GM18861 (cell line): Measurements from ENCODE around the gene CALY.

ENCODE experiments used
- ATAC-seq: cut with Tn5 transposase; IDR thresholded peaks from one replicate; pipeline ENCODE4 v1.9.1; 2021; ENCODE audit not compliant: unreplicated experiment

The CALY gene

DNA sequence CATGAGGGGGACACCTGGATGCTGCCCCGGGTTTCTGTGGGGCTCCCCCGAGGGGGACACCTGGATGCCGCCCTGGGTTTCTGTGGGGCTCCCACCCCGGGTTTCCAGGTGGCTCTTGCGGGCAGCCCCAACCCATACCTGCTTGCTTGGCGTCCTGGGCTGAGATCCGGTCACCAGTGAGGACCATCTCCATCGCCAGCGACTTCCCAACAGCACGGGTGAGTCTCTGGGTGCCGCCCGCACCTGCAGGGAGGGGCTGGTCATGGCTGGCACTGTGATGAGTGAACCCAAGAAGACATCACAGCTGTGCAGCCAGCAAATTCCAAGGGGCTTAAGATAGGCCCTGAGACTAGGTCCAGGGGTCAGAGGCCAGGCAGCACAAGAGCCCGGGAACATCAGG is 30.1 kb upstream of the CALY start:
- no peak for ATAC-seq

DNA sequence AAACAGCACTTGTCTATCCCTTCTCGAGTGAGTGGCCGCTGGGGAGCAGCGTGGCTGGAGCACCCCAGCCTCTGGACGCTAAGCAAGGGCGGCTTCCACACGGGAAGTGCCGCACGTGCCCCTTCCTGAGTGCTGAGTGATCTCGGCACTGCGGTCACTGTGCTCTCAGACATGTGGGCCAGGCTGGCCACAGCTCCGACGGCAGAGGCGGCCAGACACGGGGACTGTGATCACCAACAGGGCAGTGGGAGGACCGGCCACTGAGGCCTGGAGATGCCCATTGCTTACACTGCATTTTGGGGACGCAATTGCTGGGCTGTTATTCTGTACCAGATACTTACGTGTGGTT is 29.4 kb upstream of the CALY start:
- ATAC-seq = no peak

DNA sequence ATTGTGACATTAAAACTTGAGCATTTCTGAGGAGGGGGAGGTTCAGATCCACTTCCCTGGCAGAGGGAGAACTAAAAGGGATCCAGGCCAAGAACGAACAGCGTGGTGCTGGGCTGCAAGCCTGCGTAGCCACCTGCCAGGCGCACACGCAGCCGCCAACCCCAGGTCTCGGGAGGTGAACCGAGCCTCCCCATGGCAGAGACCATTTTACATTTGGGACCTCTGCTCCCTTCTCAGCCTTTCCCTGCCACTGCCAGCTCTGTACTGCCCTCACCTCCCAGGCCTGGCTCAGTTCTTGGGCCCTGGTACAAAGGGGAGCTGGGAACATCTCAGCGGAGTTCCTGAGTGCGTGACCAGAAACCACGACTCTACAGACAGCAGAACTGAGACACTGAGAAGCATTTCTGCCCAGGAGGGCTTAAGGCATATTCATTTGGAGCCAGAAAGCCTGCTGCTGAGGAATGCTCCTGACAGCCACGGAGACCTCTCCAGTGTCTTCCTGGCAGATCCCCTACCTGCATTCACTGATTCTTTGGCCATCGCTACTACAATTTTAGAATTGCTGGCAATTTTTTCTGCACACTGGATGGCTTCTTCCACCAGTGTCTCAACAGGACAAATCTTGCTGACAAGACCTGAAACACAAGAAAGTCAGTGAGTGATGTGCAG is 28.9 kb upstream of the CALY start:
- no peak for ATAC-seq

DNA sequence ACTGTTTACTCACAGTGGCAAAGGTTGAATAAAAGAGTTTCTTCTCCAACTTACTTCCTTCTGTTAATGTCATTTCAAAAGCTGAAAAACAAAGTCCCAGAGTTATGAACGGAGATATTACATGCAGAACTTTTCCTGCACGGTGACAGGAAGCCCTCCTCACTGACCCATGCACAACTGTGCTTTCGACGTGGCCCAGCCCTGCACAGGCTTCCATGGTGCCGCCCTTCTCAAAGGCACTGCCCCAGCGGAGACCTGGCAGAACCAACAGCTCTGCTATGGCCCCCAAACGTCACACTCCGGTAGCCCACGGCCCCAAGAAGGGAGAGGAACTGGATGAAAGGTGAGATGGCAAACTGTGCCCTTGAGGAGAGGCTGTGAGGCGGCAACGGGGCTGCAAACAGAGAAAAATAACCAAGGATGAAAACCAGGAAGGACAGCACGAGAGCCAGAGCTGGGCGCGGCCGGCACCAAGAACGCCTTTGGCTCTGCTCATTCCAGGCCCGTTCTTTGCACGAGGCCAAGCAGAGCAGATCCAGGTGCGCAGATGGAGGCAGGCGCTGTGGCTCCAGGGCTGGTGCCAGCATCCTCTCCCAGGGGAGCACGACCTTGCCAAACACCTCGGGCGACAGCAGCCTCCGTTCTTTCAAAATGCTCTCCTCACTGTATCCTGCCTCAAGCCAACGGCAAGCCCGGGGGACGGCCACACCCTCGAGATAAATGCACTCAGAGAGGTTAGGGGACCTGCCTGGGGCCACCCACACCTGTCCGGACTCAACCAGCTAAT is 28.1 kb upstream of the CALY start:
- no peak for ATAC-seq

GRCh38 chr10:133362846-133363245 is 26.1 kb upstream of the CALY start:
- no peak for ATAC-seq

DNA sequence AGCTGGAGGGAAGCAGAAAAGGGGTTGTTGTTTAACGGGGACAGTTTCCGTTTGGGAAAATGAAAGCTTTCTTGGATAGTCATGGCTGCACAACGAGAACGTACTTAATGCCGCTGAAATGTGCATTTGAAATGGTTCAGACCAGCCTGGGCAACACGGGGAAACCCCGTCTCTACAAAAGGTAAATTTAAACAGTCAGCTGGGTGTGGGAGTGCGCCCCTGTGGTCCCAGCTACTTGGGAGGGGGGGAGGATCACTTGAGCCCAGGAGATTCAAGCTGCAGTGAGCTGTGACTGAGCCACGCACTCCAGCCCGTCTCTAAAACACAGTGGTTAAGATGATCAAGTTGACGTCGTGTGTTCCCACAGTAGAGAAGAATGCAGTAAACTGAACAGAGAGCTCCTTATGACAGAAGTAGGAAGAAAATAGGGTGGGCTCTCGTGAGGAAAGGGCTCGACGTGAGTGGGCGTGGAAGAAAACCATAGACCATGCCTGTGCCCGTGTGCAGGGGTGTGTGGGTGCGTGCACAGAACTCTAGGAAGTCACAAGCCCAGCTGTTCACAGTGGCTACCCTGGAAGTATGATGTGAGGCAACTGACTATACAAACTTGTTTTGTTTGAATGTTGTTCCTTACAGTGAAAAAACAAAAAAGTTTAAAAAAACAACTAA is 25.2 kb upstream of the CALY start:
- ATAC-seq = no peak

DNA sequence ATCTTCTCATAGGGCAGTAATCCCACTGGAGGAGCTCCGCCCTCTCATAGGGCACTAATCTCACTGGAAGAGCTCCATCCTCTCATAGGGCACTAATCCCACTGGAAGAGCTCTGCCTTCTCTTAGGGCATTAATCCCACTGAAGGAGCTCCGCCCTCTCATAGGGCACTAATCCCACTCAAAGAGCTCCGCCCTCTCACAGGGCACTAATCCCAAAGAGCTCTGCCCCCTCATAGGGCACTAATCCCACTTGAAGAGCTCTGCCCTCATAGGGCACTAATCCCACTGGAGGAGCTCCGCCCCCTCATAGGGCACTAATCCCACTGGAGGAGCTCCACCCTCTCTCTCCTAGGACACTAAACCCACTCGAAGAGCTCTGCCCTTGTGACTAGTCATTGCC is 24.5 kb upstream of the CALY start:
- ATAC-seq = no peak

GRCh38 chr10:133359972-133360610 is 23.4 kb upstream of the CALY start:
- ATAC-seq = no peak

- no peak for ATAC-seq
Observed at GRCh38 chr10:133359554-133359971, 22.9 kb upstream of the CALY start.

GRCh38 chr10:133358925-133359310 is 22.2 kb upstream of the CALY start:
- ATAC-seq = no peak

DNA sequence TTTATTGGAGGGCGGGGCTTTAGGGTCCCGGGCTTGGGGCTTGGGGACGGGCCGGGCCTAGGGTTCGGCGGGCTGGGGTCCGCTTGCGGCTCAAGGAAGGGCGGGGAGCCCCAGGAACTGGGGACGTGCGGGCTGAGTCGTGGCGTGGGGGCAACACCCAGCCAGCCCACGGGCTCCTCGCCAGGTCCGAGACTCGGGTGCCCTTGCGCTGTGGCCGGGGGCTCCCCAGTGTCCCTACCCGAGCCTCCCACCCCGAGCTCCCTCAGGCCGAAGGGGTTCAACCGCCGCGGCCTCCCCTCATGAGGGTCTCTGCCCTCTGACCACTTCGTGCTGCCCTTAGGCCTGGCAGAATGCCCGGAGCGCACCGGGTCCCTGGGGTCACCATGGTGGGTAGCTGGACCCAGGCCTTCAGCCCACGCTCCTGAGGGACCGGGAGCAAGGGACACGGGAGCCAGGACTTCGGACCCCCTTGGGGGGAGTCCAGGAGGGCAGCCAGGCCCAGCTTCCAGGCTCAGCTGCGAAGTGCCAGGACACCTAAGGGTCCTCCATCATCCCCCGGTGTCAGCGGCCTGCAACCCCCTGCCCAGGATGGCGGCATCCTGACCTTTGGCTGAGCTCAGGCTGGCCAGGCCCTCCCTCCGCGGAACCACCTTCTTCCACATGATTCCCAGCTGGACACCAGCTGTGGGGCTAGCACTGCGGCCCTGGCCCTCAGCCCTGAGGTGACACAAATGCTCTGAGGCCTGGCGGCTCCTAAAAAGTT is 21.6 kb upstream of the CALY start:
- no peak for ATAC-seq

GRCh38 chr10:133357285-133358161 is 20.8 kb upstream of the CALY start, which contains the start of gene FUOM:
Gene FUOM, minus strand, starts transcription at chr10:133358019. Its CDS starts 12 bp downstream, at chr10:133358007.
- ATAC-seq = peak; percentile 61

DNA sequence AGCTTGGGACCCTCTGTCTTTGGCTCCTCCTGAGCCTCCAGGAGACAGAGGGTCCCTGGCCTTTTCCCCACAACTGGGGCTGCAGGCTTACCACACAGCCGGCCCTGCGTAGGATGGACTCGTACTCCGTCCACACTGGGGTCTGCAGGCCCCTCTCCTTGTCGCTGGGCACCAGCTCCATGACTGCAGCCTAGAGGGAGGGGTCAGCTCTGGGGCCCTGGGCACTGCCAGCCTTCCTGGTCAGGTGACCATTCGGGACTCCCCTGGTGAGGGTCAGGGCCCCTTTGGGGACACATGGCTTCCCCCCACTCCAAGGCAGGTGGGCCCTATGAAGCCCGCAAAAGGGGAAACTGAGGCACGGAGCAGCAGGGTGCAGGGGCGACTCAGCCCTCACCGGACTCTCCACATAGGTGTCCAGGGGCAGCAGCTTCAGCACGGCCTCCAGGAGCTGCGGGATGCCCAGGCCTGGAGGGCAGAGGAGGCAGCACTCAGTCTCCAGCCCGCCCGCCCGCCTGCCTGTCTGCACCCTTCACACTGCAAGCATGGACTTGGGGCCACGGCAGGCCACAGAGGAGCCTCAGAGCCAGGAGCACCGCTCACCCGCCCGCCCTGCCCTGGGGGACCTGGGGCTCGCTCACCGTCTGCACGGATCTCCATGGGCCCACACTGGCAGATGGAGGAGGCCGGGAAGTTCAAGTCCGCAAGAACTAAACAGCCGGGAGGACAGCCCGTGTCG is 20.0 kb upstream of the CALY start:
- no peak for ATAC-seq

GRCh38 chr10:133355991-133356390 is 19.3 kb upstream of the CALY start:
- ATAC-seq = no peak

GRCh38 chr10:133355266-133355665 is 18.6 kb upstream of the CALY start:
- ATAC-seq = no peak

DNA sequence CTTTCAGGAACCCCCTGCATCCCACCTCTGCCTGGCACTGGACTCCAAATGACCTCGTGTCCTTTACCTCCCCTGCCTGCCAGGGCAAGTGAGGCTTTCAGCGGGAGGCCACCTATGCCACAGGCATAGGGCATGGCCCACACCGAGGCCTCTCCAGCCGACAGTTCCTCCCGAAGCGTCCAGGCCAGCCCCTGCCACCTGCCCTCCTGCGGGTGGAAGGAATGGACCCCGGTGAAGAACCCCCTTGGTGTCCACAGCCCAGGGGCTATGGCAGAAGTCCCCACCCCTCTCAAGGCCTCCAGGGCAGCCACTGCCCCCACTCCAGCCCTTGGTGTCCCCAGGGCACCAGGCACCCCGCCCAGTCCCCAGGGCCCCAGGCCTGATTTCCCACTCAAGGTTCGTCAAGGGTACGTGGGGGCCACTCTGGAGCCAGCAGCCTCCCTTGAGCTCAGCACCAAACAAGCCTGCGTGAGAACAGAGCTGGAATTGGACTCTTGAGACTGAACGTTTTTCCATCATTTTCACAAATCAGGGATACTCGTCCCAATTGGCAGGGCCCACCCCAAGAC is 18.1 kb upstream of the CALY start:
- ATAC-seq = no peak

DNA sequence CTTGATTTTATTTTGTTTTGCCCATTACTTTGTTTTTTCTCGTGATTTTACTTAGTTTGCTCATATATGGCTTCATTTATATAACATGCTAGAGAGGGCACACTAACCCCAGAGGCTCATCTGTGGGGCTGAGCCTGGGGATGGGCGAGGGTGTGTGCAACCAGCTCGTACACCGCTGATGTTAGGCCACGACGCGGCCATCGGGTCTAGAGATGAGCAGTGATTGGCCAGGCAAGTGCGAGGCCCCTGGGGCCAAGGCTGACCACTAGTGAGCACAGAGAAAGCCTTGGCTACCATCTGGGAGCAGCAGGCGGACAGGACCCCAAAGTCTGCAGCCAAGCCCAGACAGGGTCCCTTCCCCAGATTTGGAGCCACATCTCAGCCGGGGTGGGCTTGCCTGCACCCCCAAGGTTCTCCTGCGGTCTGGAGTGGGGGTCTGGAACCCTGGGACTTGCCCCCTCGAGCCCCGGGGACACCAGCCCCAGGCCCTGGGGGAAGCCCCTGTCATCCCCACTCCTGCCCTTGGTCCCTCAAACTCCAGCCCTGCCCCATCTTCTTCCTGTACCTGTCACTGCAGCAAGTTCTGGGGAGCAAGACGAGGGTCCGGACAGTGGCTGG is 17.4 kb upstream of the CALY start:
- ATAC-seq = no peak

GRCh38 chr10:133353202-133353959 is 16.7 kb upstream of the CALY start:
- no peak for ATAC-seq
